Measurements from ENCODE around the gene DCUN1D3. TPM values are rescaled to one million over a fixed set of nuclear protein-coding genes. Genes with fewer than 3 reads are reported as not detected.

Gene DCUN1D3
- total and polyA plus RNA-seq, 8 donors, result 3.7 to 7.7 (median 6.5) TPM

DNA sequence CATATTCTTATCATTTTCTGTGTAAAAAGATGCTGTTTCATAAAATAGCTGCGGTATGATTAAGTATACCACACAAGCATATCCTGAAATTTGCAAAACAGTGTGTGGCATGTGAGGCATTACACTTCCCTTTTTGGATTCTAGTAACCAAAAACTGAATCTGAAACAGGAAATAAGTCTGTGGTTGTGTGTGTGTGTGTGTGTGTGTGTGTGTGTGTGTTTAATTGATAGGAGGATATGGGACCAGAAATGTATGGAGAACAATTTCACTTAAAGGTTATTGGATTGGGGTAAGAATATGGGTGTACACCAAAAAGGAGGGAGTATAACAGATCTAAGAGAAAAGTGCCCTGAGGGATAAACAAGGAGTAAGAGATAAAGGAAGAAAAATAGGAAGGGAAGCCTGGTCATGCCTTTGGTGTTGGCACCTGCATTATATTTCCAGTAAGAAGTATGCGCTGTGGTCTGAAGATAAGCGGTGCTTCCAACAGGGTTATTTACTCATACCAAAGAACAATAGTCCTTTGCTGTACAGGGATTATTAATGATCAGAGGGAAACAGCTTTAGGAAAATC, 4.4 kb upstream of the DCUN1D3 start:
- ATAC-seq, result peak in 3 of 4 donors; percentile 20 to 41 (median 33)
- Histone ChIP-seq H3K27me3 (no peaks in the 10 kb centered on the region), H3K36me3 (no peaks in the 10 kb centered on the region), H3K27ac (peak overlapping the region in 2 of 4 donors; percentile 54 to 72), H3K4me3 (no peak overlapping the region), H3K4me1 (peaks cover 4 to 35% (median 27%) of the 10 kb centered on the region in 3 donors), H3K9me3 (no peaks in the 10 kb centered on the region)
- TF ChIP-seq, protein P1, sequence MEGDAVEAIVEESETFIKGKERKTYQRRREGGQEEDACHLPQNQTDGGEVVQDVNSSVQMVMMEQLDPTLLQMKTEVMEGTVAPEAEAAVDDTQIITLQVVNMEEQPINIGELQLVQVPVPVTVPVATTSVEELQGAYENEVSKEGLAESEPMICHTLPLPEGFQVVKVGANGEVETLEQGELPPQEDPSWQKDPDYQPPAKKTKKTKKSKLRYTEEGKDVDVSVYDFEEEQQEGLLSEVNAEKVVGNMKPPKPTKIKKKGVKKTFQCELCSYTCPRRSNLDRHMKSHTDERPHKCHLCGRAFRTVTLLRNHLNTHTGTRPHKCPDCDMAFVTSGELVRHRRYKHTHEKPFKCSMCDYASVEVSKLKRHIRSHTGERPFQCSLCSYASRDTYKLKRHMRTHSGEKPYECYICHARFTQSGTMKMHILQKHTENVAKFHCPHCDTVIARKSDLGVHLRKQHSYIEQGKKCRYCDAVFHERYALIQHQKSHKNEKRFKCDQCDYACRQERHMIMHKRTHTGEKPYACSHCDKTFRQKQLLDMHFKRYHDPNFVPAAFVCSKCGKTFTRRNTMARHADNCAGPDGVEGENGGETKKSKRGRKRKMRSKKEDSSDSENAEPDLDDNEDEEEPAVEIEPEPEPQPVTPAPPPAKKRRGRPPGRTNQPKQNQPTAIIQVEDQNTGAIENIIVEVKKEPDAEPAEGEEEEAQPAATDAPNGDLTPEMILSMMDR (IDR thresholded peaks at IDR 0.05), result no peak
- WGBS, 2 donors, result 7 to 11% methylated on average over 3 of the region's 3 CpGs
- DNase-seq, result peak in 2 of 6 donors; percentile 23 to 36
- FAIRE-seq, result no peak
- intact Hi-C loops (cut with DNase I), result no loop called here

DNA sequence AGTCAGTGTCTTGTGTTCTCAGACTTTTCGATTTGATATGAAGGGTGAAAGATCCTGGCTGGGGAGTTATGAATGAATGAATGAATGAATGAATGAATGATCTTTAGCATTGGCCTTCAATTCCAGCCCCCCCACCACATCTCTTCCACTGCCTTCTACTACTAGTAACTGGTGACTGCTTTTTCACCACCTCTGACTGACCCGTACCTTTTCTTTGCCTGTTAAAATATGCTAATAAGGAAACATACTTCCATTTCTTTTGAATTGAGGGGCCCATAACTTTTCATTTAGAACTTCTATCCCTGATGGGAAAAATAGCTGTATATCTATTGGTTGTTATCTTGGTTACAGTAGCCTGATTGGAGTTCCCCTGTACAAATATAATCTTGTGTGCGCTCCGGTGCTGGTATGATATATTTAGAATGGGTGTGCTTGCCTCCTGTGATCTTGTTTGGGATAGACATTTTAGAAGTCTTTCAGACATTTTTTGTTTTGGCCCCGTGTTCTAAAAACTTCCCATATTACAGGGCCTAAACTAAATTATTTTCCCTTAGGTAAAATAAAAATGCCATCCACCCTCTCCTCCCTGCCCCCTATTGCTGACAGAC, 3.8 kb upstream of the DCUN1D3 start:
- Histone ChIP-seq H3K27ac (peak overlapping the region in 2 of 4 donors; percentile 54 to 72), H3K27me3 (no peaks in the 10 kb centered on the region), H3K9me3 (no peaks in the 10 kb centered on the region), H3K4me1 (peaks cover 4 to 41% (median 27%) of the 10 kb centered on the region in 3 donors), H3K4me3 (no peak overlapping the region), H3K36me3 (no peaks in the 10 kb centered on the region)
- DNase-seq, result no peak
- 39 to 43% methylated on average over 5 of the region's 5 CpGs for WGBS, 2 donors
- FAIRE-seq, result no peak
- ATAC-seq, result no peak
- TF ChIP-seq, protein P1 (IDR thresholded peaks at IDR 0.05), result no peak
- intact Hi-C loops (cut with DNase I), result no loop called here

DNA sequence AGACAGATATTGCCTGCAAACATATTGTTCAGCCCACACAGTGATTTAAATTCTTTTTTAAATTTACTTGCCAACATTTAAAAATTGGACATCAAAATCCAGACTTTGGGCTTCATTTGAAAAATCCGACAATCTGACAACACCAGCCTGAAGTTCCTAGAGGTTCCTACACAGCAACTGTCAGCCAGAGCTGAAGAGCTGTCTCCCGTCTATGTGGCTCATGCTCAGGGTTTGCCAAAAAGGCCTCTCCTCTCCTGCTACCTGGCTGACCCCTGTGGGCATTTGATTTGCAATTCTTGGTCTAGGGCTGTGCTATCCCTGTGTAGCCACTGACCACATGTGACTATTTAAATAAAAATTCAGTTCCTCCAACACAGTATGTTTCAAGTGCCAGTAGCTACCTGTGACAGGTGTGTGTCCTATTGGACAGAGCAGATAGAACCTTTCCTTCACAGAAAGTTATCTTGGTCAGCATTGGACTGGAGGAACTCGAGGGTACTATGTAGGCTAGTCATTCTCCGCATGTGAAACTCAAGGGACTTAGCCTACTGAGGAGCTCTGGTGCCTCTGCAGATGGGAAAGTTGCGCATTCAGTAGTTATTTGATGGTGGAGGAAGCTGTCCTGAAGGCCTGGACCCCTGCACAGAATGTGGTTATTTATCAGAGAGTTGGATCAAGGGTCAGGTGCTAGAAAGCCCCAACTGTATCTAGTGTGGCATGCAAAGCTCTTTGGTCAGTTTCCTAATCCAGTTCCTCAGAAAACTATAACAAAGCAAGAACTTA, 3.1 kb upstream of the DCUN1D3 start:
- WGBS, 2 donors, result 78 to 94% methylated on average over 5 of the region's 5 CpGs
- FAIRE-seq (no peak), ATAC-seq (no peak), DNase-seq (no peak)
- H3K27ac ChIP-seq, result peak overlapping the region in 2 of 4 donors; percentile 54 to 72
- TF ChIP-seq, protein P1 (IDR thresholded peaks at IDR 0.05), result no peak
- no peaks in the 10 kb centered on the region for H3K27me3 ChIP-seq
- H3K4me1 ChIP-seq, result peaks cover 4 to 48% (median 27%) of the 10 kb centered on the region in 3 donors
- H3K9me3 ChIP-seq, result no peaks in the 10 kb centered on the region
- intact Hi-C loops (cut with DNase I), result no loop called here
- H3K4me3 ChIP-seq, result no peak overlapping the region
- H3K36me3 ChIP-seq, result no peaks in the 10 kb centered on the region

DNA sequence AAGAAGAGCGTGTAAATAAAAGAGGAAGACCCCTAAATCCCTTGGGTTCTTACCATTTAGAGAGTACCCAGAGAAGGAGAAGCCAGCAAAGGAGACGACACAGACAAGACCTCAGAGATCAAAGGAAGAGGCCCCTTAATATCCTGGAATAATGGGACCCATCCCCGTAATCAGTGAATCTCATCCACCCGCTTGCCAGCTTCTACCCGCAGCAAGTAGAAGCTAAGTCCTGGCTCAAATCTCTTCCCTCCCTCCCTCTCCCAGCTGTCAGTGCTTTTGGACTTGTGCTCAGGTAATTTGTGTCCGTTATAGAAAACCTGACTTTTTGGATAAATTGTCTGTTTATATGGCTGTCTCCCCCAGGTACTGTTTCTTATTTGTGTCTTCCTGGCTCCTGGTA, 2.3 kb upstream of the DCUN1D3 start:
- ATAC-seq (no peak), DNase-seq (no peak), FAIRE-seq (no peak)
- Histone ChIP-seq H3K27me3 (no peaks in the 10 kb centered on the region), H3K36me3 (no peaks in the 10 kb centered on the region), H3K9me3 (no peaks in the 10 kb centered on the region), H3K4me1 (peaks cover 11 to 55% (median 27%) of the 10 kb centered on the region in 3 donors), H3K27ac (peak overlapping the region in 1 of 4 donors; percentile 95), H3K4me3 (no peak overlapping the region)
- intact Hi-C loops (cut with DNase I), result no loop called here
- 93 to 95% methylated on average over 6 of the region's 6 CpGs for WGBS, 2 donors
- TF ChIP-seq, protein P1 (IDR thresholded peaks at IDR 0.05), result no peak
